CD8-positive, alpha-beta memory T cell (primary cell): ENCODE measurements around the gene SLC9C1. TPM values are rescaled to one million over a fixed set of nuclear protein-coding genes. Genes with fewer than 3 reads are reported as not detected.

Experiments
- CTCF ChIA-PET: fragments of 350-600 bp; sonication (Branson Sonifier 250); formaldehyde crosslinking; loops from one replicate; lab custom pipeline; 2021; ENCODE audit warnings: antibody characterized with exemption; lab: Charles Lee
- POLR2A ChIA-PET: fragments of 350-600 bp; sonication (Branson Sonifier 250); formaldehyde crosslinking; loops from one replicate; lab custom pipeline; 2021; ENCODE audit warnings: antibody characterized with exemption; lab: Charles Lee
- DNase-seq, 5 donors: peaks; one replicate each; pipeline versions ENCODE4 v3.0.0 to v3.0.0-alpha.2; 2020 to 2022; ENCODE audit warnings: mixed read lengths in 1 of 5
- H3K27ac ChIP-seq: one replicate; pipeline ENCODE4 v1.7.0; 2013; ENCODE audit warnings: low read depth, mild to moderate bottlenecking, low read length, moderate library complexity
- H3K27me3 ChIP-seq: 2 replicates; pipeline ENCODE4 v1.7.0; 2013; ENCODE audit warnings: low read length, mild to moderate bottlenecking; ENCODE audit not compliant: insufficient read depth, poor library complexity, severe bottlenecking
- H3K36me3 ChIP-seq: 2 replicates; pipeline ENCODE4 v1.7.0; 2013; ENCODE audit warnings: mild to moderate bottlenecking, low read length, moderate library complexity; ENCODE audit not compliant: insufficient read depth
- H3K4me1 ChIP-seq: 2 replicates; pipeline ENCODE4 v1.7.0; 2013; ENCODE audit warnings: mild to moderate bottlenecking, low read length, moderate library complexity; ENCODE audit not compliant: insufficient read depth
- H3K4me3 ChIP-seq: 2 replicates; pipeline ENCODE4 v1.7.0; 2013; ENCODE audit warnings: mild to moderate bottlenecking, low read length
- H3K9me3 ChIP-seq: 2 replicates; pipeline ENCODE4 v1.7.0; 2013; ENCODE audit warnings: mild to moderate bottlenecking, low read length
- H3K27ac Mint-ChIP-seq, 8 donors: one replicate each; pipeline ENCODE4 v1.8.0; 2020 to 2021; ENCODE audit warnings: mixed read lengths in 8 of 8, mild to moderate bottlenecking in 6 of 8, inconsistent platforms in 3 of 8, moderate library complexity in 3 of 8
- H3K27me3 Mint-ChIP-seq, 2 donors: one replicate each; pipeline ENCODE4 v1.8.0; 2020 to 2021; ENCODE audit warnings: mixed read lengths in 2 of 2, mild to moderate bottlenecking in 1 of 2, moderate library complexity in 1 of 2
- H3K36me3 Mint-ChIP-seq, 3 donors: one replicate each; pipeline ENCODE4 v1.8.0; 2020 to 2021; ENCODE audit warnings: mixed read lengths in 3 of 3, inconsistent platforms in 1 of 3, mild to moderate bottlenecking in 1 of 3
- H3K4me1 Mint-ChIP-seq, 3 donors: one replicate each; pipeline ENCODE4 v1.8.0; 2020 to 2021; ENCODE audit warnings: mixed read lengths in 3 of 3, inconsistent platforms in 1 of 3, mild to moderate bottlenecking in 1 of 3
- H3K4me3 Mint-ChIP-seq, 7 donors: one replicate each; pipeline ENCODE4 v1.8.0; 2020 to 2021; ENCODE audit warnings: mixed read lengths in 7 of 7, mild to moderate bottlenecking in 6 of 7, moderate library complexity in 4 of 7, inconsistent platforms in 2 of 7
- H3K9me3 Mint-ChIP-seq, 5 donors: one replicate each; pipeline ENCODE4 v1.8.0; 2020 to 2022; ENCODE audit warnings: mixed read lengths in 5 of 5, mild to moderate bottlenecking in 3 of 5, moderate library complexity in 2 of 5, inconsistent platforms in 1 of 5
- polyA plus RNA-seq: library from polyadenylated mRNA; unstranded; fragments of 300-500 nt; fragmentation: Illumina TruSeq; gene quantifications from one replicate; pipeline ENCODE4 v1.2.3, GENCODE V29; 2021
- total RNA-seq, 2 experiments: library from RNA; stranded (reverse); gene quantifications; one replicate each; pipeline ENCODE4 v1.2.3, GENCODE V29; 2021

SLC9C1 gene
- total and polyA plus RNA-seq, 3 experiments from 2014 or later: not detected

DNA sequence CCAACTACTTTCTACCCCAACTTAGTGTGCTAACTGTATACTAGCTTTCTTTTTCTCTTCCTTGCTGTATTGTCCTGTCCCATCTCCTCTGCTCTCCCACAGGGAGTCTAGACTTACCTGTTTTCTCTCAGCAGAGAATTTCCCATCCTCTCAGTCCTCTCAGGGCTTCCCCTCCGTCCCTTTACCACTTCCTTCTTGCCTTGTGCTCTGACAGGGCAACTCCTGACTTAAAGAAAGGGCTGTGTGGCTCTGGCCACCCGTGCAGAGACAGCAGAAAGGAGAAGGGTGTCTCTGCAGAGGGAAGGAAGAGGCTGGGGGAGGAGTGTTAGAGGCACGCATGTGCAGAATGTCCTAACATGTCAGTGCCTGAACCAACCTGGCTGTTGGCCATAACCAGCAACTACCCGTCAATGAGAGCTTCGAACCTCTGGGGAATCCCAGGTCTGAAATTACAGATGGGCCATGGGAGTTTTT lies 161.0 kb downstream of the SLC9C1 start, which contains the start of gene GCSAM:
Gene GCSAM, minus strand, starts transcription at position 274 of the 474 bp plus-strand sequence. Its CDS starts 128 bp downstream, at position 146.
- H3K4me3 ChIP-seq: peak within 1 kb of the TSS; percentile 78
- no peak within 1 kb of the TSS for H3K27ac ChIP-seq
- Mint-ChIP-seq H3K36me3 (peaks cover 0 to 2% (median 0%) of the 10 kb centered on the region in 3 donors), H3K27ac (peak within 1 kb of the TSS; percentile 86 to 96 (median 92)), H3K9me3 (no peaks in the 10 kb centered on the region), H3K4me3 (peak within 1 kb of the TSS; percentile 89 to 98 (median 91)), H3K27me3 (peaks cover 0 to 1% of the 10 kb centered on the region in 2 donors), H3K4me1 (peaks cover 61 to 91% (median 89%) of the 10 kb centered on the region in 3 donors)
- peak; percentile 13 to 82 (median 61) for DNase-seq
- H3K36me3 ChIP-seq: no peaks in the 10 kb centered on the region
- H3K4me1 ChIP-seq: peaks cover 70% of the 10 kb centered on the region
- no peaks in the 10 kb centered on the region for H3K9me3 ChIP-seq
- H3K27me3 ChIP-seq: no peaks in the 10 kb centered on the region
- POLR2A ChIA-PET: interaction anchor here (0.7 kb wide), 1 partner anchor 10 kb away, joined by 3 read pairs; no protein-coding TSS in a partner anchor
- CTCF ChIA-PET: interaction anchor here (1.2 kb wide), 1 partner anchor 21 kb away, joined by 7 read pairs; no protein-coding TSS in a partner anchor

DNA sequence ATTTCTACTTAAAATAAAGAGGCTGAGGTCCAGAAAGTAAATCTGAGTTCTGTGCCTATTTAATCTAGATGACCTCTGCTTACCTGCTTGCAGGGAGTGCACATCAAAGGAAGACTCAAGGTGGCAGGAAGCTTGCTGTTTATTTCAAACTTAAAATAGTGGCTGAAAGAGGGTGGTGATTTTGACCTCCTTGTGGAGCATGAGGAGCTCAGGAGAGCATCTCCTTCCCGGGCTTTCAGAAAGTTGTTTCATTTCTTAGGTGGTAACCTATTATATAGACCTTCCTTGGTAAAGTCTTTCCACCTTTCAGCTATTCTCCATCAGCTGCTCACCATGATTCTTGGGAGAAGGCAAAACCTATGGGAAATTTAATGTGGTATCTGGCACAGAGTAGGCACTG lies 161.5 kb downstream of the SLC9C1 start:
- peak overlapping the region; percentile 86 to 96 (median 92) for H3K27ac Mint-ChIP-seq
- no peaks in the 10 kb centered on the region for H3K9me3 Mint-ChIP-seq
- CTCF ChIA-PET: interaction anchor here (1.2 kb wide), 1 partner anchor 21 kb away, joined by 7 read pairs; no protein-coding TSS in a partner anchor
- H3K27me3 Mint-ChIP-seq: peaks cover 0 to 1% of the 10 kb centered on the region in 2 donors
- POLR2A ChIA-PET: interaction anchor here (0.7 kb wide), 1 partner anchor 11 kb away, joined by 3 read pairs; no protein-coding TSS in a partner anchor
- Histone ChIP-seq H3K4me3 (peak overlapping the region; percentile 78), H3K27me3 (no peaks in the 10 kb centered on the region), H3K9me3 (no peaks in the 10 kb centered on the region), H3K36me3 (no peaks in the 10 kb centered on the region), H3K27ac (no peak overlapping the region), H3K4me1 (peaks cover 74% of the 10 kb centered on the region)
- peaks cover 66 to 92% (median 91%) of the 10 kb centered on the region in 3 donors for H3K4me1 Mint-ChIP-seq
- H3K36me3 Mint-ChIP-seq: peaks cover 0 to 2% (median 0%) of the 10 kb centered on the region in 3 donors
- H3K4me3 Mint-ChIP-seq: peak overlapping the region; percentile 89 to 98 (median 91)
- DNase-seq: no peak

- POLR2A ChIA-PET: no interaction called here
- peak overlapping the region; percentile 78 for H3K4me3 ChIP-seq
- H3K36me3 ChIP-seq: no peaks in the 10 kb centered on the region
- peaks cover 0 to 2% (median 0%) of the 10 kb centered on the region in 3 donors for H3K36me3 Mint-ChIP-seq
- H3K4me3 Mint-ChIP-seq: peak overlapping the region; percentile 89 to 98 (median 91)
- peaks cover 74% of the 10 kb centered on the region for H3K4me1 ChIP-seq
- CTCF ChIA-PET: interaction anchor here (1.2 kb wide), 1 partner anchor 20 kb away, joined by 7 read pairs; no protein-coding TSS in a partner anchor
- no peaks in the 10 kb centered on the region for H3K9me3 ChIP-seq
- no peak overlapping the region for H3K27ac ChIP-seq
- no peaks in the 10 kb centered on the region for H3K9me3 Mint-ChIP-seq
- peaks cover 67 to 93% (median 92%) of the 10 kb centered on the region in 3 donors for H3K4me1 Mint-ChIP-seq
- peaks cover 0 to 1% of the 10 kb centered on the region in 2 donors for H3K27me3 Mint-ChIP-seq
- H3K27ac Mint-ChIP-seq: peak overlapping the region in 7 of 8 donors; percentile 55 to 96 (median 86)
- DNase-seq: no peak
- H3K27me3 ChIP-seq: no peaks in the 10 kb centered on the region
Observed at GRCh38 chr3:112132088-112132487, 161.9 kb downstream of the SLC9C1 start.

- Histone ChIP-seq H3K4me3 (no peak overlapping the region), H3K27me3 (no peaks in the 10 kb centered on the region), H3K36me3 (no peaks in the 10 kb centered on the region), H3K27ac (no peak overlapping the region), H3K9me3 (no peaks in the 10 kb centered on the region), H3K4me1 (peaks cover 78% of the 10 kb centered on the region)
- H3K4me3 Mint-ChIP-seq: peak overlapping the region in 6 of 7 donors; percentile 43 to 81 (median 52)
- POLR2A ChIA-PET: no interaction called here
- H3K27me3 Mint-ChIP-seq: peaks cover 0 to 1% of the 10 kb centered on the region in 2 donors
- DNase-seq: no peak
- H3K27ac Mint-ChIP-seq: peak overlapping the region in 4 of 8 donors; percentile 39 to 93 (median 62)
- peaks cover 74 to 95% (median 93%) of the 10 kb centered on the region in 3 donors for H3K4me1 Mint-ChIP-seq
- CTCF ChIA-PET: interaction anchor here (1.2 kb wide), 1 partner anchor 8 kb away, joined by 3 read pairs; no protein-coding TSS in a partner anchor
- H3K9me3 Mint-ChIP-seq: no peaks in the 10 kb centered on the region
- H3K36me3 Mint-ChIP-seq: peaks cover 0 to 3% (median 3%) of the 10 kb centered on the region in 3 donors
Observed at GRCh38 chr3:112131111-112131510, 162.9 kb downstream of the SLC9C1 start.

- peaks cover 83% of the 10 kb centered on the region for H3K4me1 ChIP-seq
- Mint-ChIP-seq H3K27me3 (peaks cover 0 to 1% of the 10 kb centered on the region in 2 donors), H3K36me3 (peaks cover 0 to 6% (median 3%) of the 10 kb centered on the region in 3 donors), H3K4me1 (peaks cover 74 to 95% (median 93%) of the 10 kb centered on the region in 3 donors), H3K4me3 (peak overlapping the region in 5 of 7 donors; percentile 7 to 58 (median 33)), H3K9me3 (no peaks in the 10 kb centered on the region), H3K27ac (peak overlapping the region in 7 of 8 donors; percentile 65 to 93 (median 87))
- no peaks in the 10 kb centered on the region for H3K36me3 ChIP-seq
- POLR2A ChIA-PET: no interaction called here
- CTCF ChIA-PET: interaction anchor here (1.2 kb wide), 1 partner anchor 9 kb away, joined by 3 read pairs; no protein-coding TSS in a partner anchor
- no peak overlapping the region for H3K4me3 ChIP-seq
- H3K27me3 ChIP-seq: no peaks in the 10 kb centered on the region
- no peak for DNase-seq
- no peak overlapping the region for H3K27ac ChIP-seq
- H3K9me3 ChIP-seq: no peaks in the 10 kb centered on the region
Observed at GRCh38 chr3:112130638-112130993, 163.4 kb downstream of the SLC9C1 start.

- Mint-ChIP-seq H3K36me3 (peaks cover 0 to 11% (median 4%) of the 10 kb centered on the region in 3 donors), H3K4me3 (peak overlapping the region in 6 of 7 donors; percentile 7 to 58 (median 28)), H3K9me3 (no peaks in the 10 kb centered on the region), H3K27ac (peak overlapping the region in 7 of 8 donors; percentile 65 to 93 (median 87)), H3K4me1 (peaks cover 71 to 95% (median 92%) of the 10 kb centered on the region in 3 donors), H3K27me3 (peaks cover 0 to 1% of the 10 kb centered on the region in 2 donors)
- Histone ChIP-seq H3K4me1 (peaks cover 81% of the 10 kb centered on the region), H3K36me3 (no peaks in the 10 kb centered on the region), H3K27ac (no peak overlapping the region), H3K4me3 (no peak overlapping the region), H3K27me3 (no peaks in the 10 kb centered on the region), H3K9me3 (no peaks in the 10 kb centered on the region)
- DNase-seq: no peak
- CTCF ChIA-PET: no interaction called here
- POLR2A ChIA-PET: no interaction called here
Observed at GRCh38 chr3:112129925-112130637, 163.9 kb downstream of the SLC9C1 start.

DNA sequence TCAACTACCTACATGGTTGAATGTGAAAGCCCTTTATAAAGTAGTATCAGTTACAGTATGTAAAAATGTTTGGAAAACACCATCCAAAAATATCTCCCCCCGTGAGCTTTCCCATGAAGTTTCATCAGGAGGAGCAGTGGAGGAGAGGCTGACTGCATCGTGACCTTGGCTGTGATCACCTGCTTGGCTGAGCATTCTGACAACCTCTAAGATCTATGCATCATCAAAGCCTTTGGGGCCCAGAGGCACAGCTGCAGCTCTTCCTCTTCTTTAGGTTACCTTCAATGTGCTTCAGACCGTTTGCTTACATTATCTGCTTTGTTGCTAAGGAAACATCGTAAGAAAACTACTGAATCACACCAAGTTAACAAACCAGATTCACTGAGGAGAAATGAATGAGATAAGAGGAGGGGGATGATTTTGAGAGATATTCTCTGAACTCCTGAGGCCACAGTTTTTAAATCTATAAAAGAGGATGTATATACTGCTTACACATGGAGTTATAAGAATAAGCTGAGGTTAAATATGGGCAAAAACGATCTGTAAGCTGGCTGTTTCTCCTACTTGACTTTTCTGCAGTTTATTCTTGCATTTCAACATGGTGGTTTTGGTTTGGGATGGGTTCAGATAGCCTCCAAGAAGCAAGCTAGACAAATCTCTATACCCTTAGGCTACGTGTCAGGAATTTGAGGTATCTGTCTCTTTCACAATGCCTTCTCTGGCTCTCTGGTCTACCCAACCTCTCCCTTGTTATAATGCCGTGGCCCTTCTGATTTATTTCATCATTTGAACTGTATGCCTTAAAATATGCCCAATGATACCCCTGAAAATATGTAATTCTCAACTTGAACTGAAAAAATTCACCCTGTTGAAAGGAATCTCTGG lies 164.9 kb downstream of the SLC9C1 start:
- peaks cover 0 to 17% (median 7%) of the 10 kb centered on the region in 3 donors for H3K36me3 Mint-ChIP-seq
- H3K27ac Mint-ChIP-seq: peak overlapping the region; percentile 72 to 93 (median 86)
- CTCF ChIA-PET: interaction anchor here (1.2 kb wide), 1 partner anchor 17 kb away, joined by 6 read pairs; no protein-coding TSS in a partner anchor
- DNase-seq: peak in 4 of 5 donors; percentile 5 to 79 (median 68)
- H3K9me3 Mint-ChIP-seq: no peaks in the 10 kb centered on the region
- peaks cover 74% of the 10 kb centered on the region for H3K4me1 ChIP-seq
- H3K9me3 ChIP-seq: no peaks in the 10 kb centered on the region
- no peak overlapping the region for H3K4me3 ChIP-seq
- H3K27me3 Mint-ChIP-seq: peaks cover 0 to 1% of the 10 kb centered on the region in 2 donors
- POLR2A ChIA-PET: no interaction called here
- no peaks in the 10 kb centered on the region for H3K27me3 ChIP-seq
- peak overlapping the region; percentile 58 for H3K27ac ChIP-seq
- no peaks in the 10 kb centered on the region for H3K36me3 ChIP-seq
- peak overlapping the region; percentile 1 to 34 (median 11) for H3K4me3 Mint-ChIP-seq
- H3K4me1 Mint-ChIP-seq: peaks cover 65 to 88% (median 87%) of the 10 kb centered on the region in 3 donors
